ENCODE results near the gene TOX4. TPM values are rescaled to one million over a fixed set of nuclear protein-coding genes. Genes with fewer than 3 reads are reported as not detected.

Gene TOX4
- total and polyA plus RNA-seq, 2 of the 8 experiments (the other 6 are each of a cell fraction or from before 2014, with no cell fraction given): 51.5 to 58.3 TPM

GRCh38 chr14:21526672-21527317 lies 49.8 kb downstream of the TOX4 start (continued):
- TF ChIP-seq ATF3 (IDR thresholded peaks at IDR 0.05; ENCODE audit: insufficient read depth, low read depth, low read length): no peak
- TF ChIP-seq SIN3A (conservative IDR thresholded peaks at IDR 0.05 in 1 of 2, IDR thresholded peaks at IDR 0.05 in 1 of 2; ENCODE audit: low read depth in 1 of 2, low read length in 2 of 2): peak; percentile 20 to 68; a peak in 1 of 4 replicates
- TF ChIP-seq TAF7 (optimal IDR thresholded peaks at IDR 0.05; ENCODE audit: borderline replicate concordance, low read depth, low read length): peak; percentile 58
- TF ChIP-seq, protein P1, sequence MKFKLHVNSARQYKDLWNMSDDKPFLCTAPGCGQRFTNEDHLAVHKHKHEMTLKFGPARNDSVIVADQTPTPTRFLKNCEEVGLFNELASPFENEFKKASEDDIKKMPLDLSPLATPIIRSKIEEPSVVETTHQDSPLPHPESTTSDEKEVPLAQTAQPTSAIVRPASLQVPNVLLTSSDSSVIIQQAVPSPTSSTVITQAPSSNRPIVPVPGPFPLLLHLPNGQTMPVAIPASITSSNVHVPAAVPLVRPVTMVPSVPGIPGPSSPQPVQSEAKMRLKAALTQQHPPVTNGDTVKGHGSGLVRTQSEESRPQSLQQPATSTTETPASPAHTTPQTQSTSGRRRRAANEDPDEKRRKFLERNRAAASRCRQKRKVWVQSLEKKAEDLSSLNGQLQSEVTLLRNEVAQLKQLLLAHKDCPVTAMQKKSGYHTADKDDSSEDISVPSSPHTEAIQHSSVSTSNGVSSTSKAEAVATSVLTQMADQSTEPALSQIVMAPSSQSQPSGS (IDR thresholded peaks at IDR 0.05; ENCODE audit: low read length): no peak; the same call in 1 of the 2 replicates
- no peak for TF ChIP-seq BACH1 (IDR thresholded peaks at IDR 0.05; ENCODE audit: low read length)
- TF ChIP-seq CBX8 (IDR thresholded peaks at IDR 0.05; ENCODE audit: borderline replicate concordance, low read depth, low read length): no peak
- TF ChIP-seq TAF1 (IDR thresholded peaks at IDR 0.05; ENCODE audit: low read depth, low read length): peak; percentile 46; the same call in 1 of the 2 replicates
- peak; percentile 72 for TF ChIP-seq ASH2L (IDR thresholded peaks at IDR 0.05; ENCODE audit: low read length)
- TF ChIP-seq SP1 (IDR thresholded peaks at IDR 0.05; ENCODE audit: low read depth, low read length): peak; percentile 73
- 0 out of 4 replicates have a peak, but pooled peaks of 1 of the 2 experiments have one; percentile 4 for TF ChIP-seq HDAC2 (IDR thresholded peaks at IDR 0.05; ENCODE audit: borderline replicate concordance in 1 of 2, low read depth in 2 of 2, low read length in 2 of 2)
- no peak for TF ChIP-seq SAP30 (IDR thresholded peaks at IDR 0.05; ENCODE audit: insufficient read depth, insufficient replicate concordance, low read length)
- TF ChIP-seq CHD2 (IDR thresholded peaks at IDR 0.05; ENCODE audit: low read length): peak; percentile 39; the same call in 1 of the 2 replicates
- TF ChIP-seq, protein P2, sequence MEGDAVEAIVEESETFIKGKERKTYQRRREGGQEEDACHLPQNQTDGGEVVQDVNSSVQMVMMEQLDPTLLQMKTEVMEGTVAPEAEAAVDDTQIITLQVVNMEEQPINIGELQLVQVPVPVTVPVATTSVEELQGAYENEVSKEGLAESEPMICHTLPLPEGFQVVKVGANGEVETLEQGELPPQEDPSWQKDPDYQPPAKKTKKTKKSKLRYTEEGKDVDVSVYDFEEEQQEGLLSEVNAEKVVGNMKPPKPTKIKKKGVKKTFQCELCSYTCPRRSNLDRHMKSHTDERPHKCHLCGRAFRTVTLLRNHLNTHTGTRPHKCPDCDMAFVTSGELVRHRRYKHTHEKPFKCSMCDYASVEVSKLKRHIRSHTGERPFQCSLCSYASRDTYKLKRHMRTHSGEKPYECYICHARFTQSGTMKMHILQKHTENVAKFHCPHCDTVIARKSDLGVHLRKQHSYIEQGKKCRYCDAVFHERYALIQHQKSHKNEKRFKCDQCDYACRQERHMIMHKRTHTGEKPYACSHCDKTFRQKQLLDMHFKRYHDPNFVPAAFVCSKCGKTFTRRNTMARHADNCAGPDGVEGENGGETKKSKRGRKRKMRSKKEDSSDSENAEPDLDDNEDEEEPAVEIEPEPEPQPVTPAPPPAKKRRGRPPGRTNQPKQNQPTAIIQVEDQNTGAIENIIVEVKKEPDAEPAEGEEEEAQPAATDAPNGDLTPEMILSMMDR (IDR thresholded peaks at IDR 0.05; ENCODE audit: control extremely low read depth in 1 of 3, insufficient read depth in 1 of 3, low read depth in 1 of 3, low read length in 3 of 3): no peak
- no peak for TF ChIP-seq ZNF274 (IDR thresholded peaks at IDR 0.05; ENCODE audit: borderline replicate concordance, extremely low read depth, low read length)
- TF ChIP-seq JUN (IDR thresholded peaks at IDR 0.05; ENCODE audit: low read depth, low read length): no peak
- no peak for TF ChIP-seq KDM5A (IDR thresholded peaks at IDR 0.05; ENCODE audit: low read length)
- TF ChIP-seq TEAD4 (IDR thresholded peaks at IDR 0.05; ENCODE audit: low read depth, low read length): peak; percentile 43; the same call in 1 of the 2 replicates
- no peak for TF ChIP-seq JUND (IDR thresholded peaks at IDR 0.05; ENCODE audit: low read length)
- no peak for TF ChIP-seq RFX5 (IDR thresholded peaks at IDR 0.05; ENCODE audit: borderline replicate concordance, low read depth, low read length)
